Measurements from ENCODE around the gene NUP62. TPM values are rescaled to one million over a fixed set of nuclear protein-coding genes. Genes with fewer than 3 reads are reported as not detected.
A peak's percentile ranks its signal among the peaks of the same experiment; 100 is the strongest.

Gene NUP62, protein sequence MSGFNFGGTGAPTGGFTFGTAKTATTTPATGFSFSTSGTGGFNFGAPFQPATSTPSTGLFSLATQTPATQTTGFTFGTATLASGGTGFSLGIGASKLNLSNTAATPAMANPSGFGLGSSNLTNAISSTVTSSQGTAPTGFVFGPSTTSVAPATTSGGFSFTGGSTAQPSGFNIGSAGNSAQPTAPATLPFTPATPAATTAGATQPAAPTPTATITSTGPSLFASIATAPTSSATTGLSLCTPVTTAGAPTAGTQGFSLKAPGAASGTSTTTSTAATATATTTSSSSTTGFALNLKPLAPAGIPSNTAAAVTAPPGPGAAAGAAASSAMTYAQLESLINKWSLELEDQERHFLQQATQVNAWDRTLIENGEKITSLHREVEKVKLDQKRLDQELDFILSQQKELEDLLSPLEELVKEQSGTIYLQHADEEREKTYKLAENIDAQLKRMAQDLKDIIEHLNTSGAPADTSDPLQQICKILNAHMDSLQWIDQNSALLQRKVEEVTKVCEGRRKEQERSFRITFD
- 21.3 and 26.4 TPM in 2 replicates for total RNA-seq (2012; rRNA removed)
- polyA plus RNA-seq (2012; rRNA removed), result 29.7 and 32.4 TPM in 2 replicates
- polyA plus RNA-seq (2012; cell fraction: cytosol; rRNA removed), result 15.8 and 24.2 TPM in 2 replicates
- polyA plus RNA-seq (2012; cell fraction: nucleus; rRNA removed; ENCODE audit: low replicate concordance), result 26.5 and 28.5 TPM in 2 replicates
- percentile 78 among the genes with signal in this experiment for Bru-seq, nascent RNA
- percentile 87 among the genes with signal in this experiment for BruChase-seq, experiment 1, labeled RNA remaining after a 6-hour chase
- percentile 89 among the genes with signal in this experiment for BruChase-seq, experiment 2, labeled RNA remaining after a 2-hour chase
- long read RNA-seq, transcript NUP62-202 (2 exons, 3,479 nt), result minor isoform, 10 of 58 reads
- long read RNA-seq, transcript NUP62-211 (3 exons, 2,053 nt), result minor isoform, 7 of 58 reads
- long read RNA-seq, transcript NUP62-201 (3 exons, 2,870 nt), result major isoform, 15 of 58 reads
- long read RNA-seq, partial matches to known transcripts, result 0 of 58 reads
- long read RNA-seq, other reads (novel, unspliced or antisense), result 22 of 58 reads

DNA sequence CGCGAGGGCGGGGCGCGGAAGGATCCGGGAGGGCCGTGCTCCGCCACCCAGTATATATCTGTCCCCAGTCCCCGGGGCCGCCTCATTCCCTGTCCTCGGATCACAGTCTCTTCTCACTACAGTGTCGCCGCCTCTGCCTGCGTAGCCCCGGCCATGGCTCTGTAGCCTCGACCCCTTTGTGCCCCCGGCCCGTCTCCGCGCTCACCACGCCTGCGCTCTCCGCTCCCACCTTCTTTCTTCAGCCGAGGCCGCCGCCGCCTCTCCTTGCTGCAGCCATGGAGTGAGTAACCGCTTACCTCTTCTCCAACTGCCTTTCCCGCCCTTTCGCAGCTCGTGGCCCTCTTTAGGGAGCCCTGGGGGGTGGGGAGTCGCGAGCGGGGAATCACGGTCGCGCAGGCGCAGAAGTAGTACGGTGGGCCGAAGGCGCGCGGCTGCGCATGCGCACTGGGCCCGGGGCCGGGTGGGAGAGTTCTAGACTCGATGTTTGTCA is at the start of gene NUP62, which contains the start of gene ATF5:
Gene NUP62 (minus strand): TSS at position 384 of the 490 bp plus-strand sequence. CDS start 19,697 bp downstream, outside the sequence.
Gene ATF5 (plus strand): TSS at position 85 of the 490 bp plus-strand sequence. CDS start 1,646 bp downstream, outside the sequence.
- peaks cover 4% of the 10 kb centered on the region for H3K4me1 ChIP-seq (ENCODE audit: control insufficient read depth, insufficient read depth, low read length)
- dilution Hi-C loops (cut with HindIII; ENCODE audit: low sequenced_read_pairs, unreplicated experiment), result no loop called here
- CTCF ChIA-PET, result no interaction called here
- peaks cover 10% of the 10 kb centered on the region; the same call in 1 of the 2 replicates for H4K20me1 ChIP-seq (ENCODE audit: insufficient read depth, low read length)
- peak within 1 kb of the TSS; percentile 91 for H2BK120ac ChIP-seq (ENCODE audit: low read depth, low read length)
- no peaks in the 10 kb centered on the region for H3K9me3 ChIP-seq (ENCODE audit: control insufficient read depth, insufficient read depth, low read length)
- in situ Hi-C loops (cut with MboI; ENCODE audit: low sequenced_read_pairs), result no loop called here
- TF ChIP-seq FOS (IDR thresholded peaks at IDR 0.05; ENCODE audit: low read depth, low read length) (no peak), MAZ (IDR thresholded peaks at IDR 0.05; ENCODE audit: borderline replicate concordance, low read depth, low read length) (peak; percentile 60; the same call in 1 of the 2 replicates), MAFK (IDR thresholded peaks at IDR 0.05; ENCODE audit: low read depth, low read length) (no peak), POLR2A (IDR thresholded peaks at IDR 0.05; ENCODE audit: low read depth, low read length) (peak; percentile 77), BHLHE40 (IDR thresholded peaks at IDR 0.05; ENCODE audit: low read depth, low read length) (no peak)
- TF ChIP-seq, protein P1, sequence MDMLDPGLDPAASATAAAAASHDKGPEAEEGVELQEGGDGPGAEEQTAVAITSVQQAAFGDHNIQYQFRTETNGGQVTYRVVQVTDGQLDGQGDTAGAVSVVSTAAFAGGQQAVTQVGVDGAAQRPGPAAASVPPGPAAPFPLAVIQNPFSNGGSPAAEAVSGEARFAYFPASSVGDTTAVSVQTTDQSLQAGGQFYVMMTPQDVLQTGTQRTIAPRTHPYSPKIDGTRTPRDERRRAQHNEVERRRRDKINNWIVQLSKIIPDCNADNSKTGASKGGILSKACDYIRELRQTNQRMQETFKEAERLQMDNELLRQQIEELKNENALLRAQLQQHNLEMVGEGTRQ (IDR thresholded peaks at IDR 0.05; ENCODE audit: low read depth, low read length), result no peak
- intact Hi-C loops (cut with micrococcal nuclease), result no loop called here
- H3K4ac ChIP-seq (ENCODE audit: low read depth, low read length), result peak within 1 kb of the TSS; percentile 97
- peak within 1 kb of the TSS; percentile 96 for H2AK5ac ChIP-seq (ENCODE audit: low read depth, low read length)
- peaks cover 14% of the 10 kb centered on the region for H3K9me1 ChIP-seq (ENCODE audit: insufficient read depth, low read length)
- ATAC-seq (ENCODE audit: low read depth) (peak; percentile 59), DNase-seq (peak; percentile 75)
- H3K4me3 ChIP-seq (ENCODE audit: insufficient read depth, low read depth, low read length), result peak within 1 kb of the TSS; percentile 80
- TSS peak; percentile 81 for BruUV-seq (replicated peaks)
- peak within 1 kb of the TSS; percentile 83 for H3K9ac ChIP-seq (ENCODE audit: low read depth, low read length)
- H3K56ac ChIP-seq (ENCODE audit: extremely low read depth, insufficient read depth, low read length), result peak within 1 kb of the TSS; percentile 91
- peak within 1 kb of the TSS; percentile 96 for H3K4me2 ChIP-seq (ENCODE audit: low read depth, low read length)
- peak within 1 kb of the TSS; percentile 77; the same call in 1 of the 3 replicates for H2BK15ac ChIP-seq (ENCODE audit: low read depth, low read length)
- peak within 1 kb of the TSS; percentile 73 for H4K5ac ChIP-seq (ENCODE audit: low read depth, low read length)
- H3K27me3 ChIP-seq (ENCODE audit: control insufficient read depth, insufficient read depth, low read length), result no peaks in the 10 kb centered on the region
- 0% methylated on average over 14 of the region's 48 CpGs; no CpG with 5 or more reads in 1 of the 2 experiments for WGBS, 2 experiments (ENCODE audit: extremely low coverage in 2 of 2, insufficient read length in 1 of 2)
- H3K36me3 ChIP-seq (ENCODE audit: control insufficient read depth, insufficient read depth, low read length), result peaks cover 17% of the 10 kb centered on the region
- peak within 1 kb of the TSS; percentile 75 for H3K27ac ChIP-seq (ENCODE audit: insufficient read depth, low read length)
- peaks cover 16 to 44% of the 10 kb centered on the region in 2 experiments for H3K79me1 ChIP-seq (ENCODE audit: low read depth in 1 of 2, low read length in 2 of 2)
- H2AK9ac ChIP-seq (replicated peaks; ENCODE audit: low read depth, low read length, poor library complexity), result peak within 1 kb of the TSS; percentile 100
- H2BK5ac ChIP-seq (ENCODE audit: low read depth, low read length, poor library complexity, severe bottlenecking), result peak within 1 kb of the TSS; percentile 92
- POLR2A ChIA-PET (ENCODE audit: unreplicated experiment), result interaction anchor here (1.0 kb wide), 1 partner anchor 60 kb away, joined by 7 read pairs; no protein-coding TSS in a partner anchor
- peak within 1 kb of the TSS; percentile 72; the same call in 1 of the 2 replicates for H2BK20ac ChIP-seq (ENCODE audit: low read depth, low read length)
- H3K23ac ChIP-seq (ENCODE audit: low read depth, low read length), result peak within 1 kb of the TSS; percentile 93
- peak within 1 kb of the TSS; percentile 93 for H4K91ac ChIP-seq (ENCODE audit: insufficient read depth, low read depth, low read length)
- peak within 1 kb of the TSS; percentile 79 for H3K18ac ChIP-seq (ENCODE audit: low read depth, low read length)
- peak within 1 kb of the TSS; percentile 96 for H3K14ac ChIP-seq (replicated peaks; ENCODE audit: low read depth, low read length)
- H2AFZ ChIP-seq (replicated peaks; ENCODE audit: low read length, poor library complexity), result peak within 1 kb of the TSS; percentile 98
- H4K8ac ChIP-seq (ENCODE audit: low read depth in 2 of 2, low read length in 2 of 2), result peak within 1 kb of the TSS; percentile 82 to 98
